NCI-H2029 treated with DMSO at 0.1 percent for 48 hours (cell line): Measurements from ENCODE around the gene SEMA4F.
"Not testable (repeated sequence)": the region's sequence is repeated elsewhere in the genome, so short reads cannot be mapped to it uniquely, and the experiment has no call there.

Experiments
- DNase-seq: peaks from one replicate; lab custom pipeline; 2025; lab: John Stamatoyannopoulos, UW

The SEMA4F gene

GRCh38 chr2:74653985-74654882 lies at the start of gene SEMA4F:
Gene SEMA4F, plus strand, starts transcription at chr2:74654247. Its CDS starts 130 bp downstream, at chr2:74654377.
- DNase-seq: peak; percentile 88

GRCh38 chr2:74606927-74607326 lies 47.1 kb upstream of the SEMA4F start:
- no peak for DNase-seq

GRCh38 chr2:74617122-74617521 lies 36.9 kb upstream of the SEMA4F start:
- no peak for DNase-seq

GRCh38 chr2:74618410-74619083 lies 35.5 kb upstream of the SEMA4F start:
- DNase-seq: no peak

GRCh38 chr2:74619651-74620297 lies 34.3 kb upstream of the SEMA4F start:
- DNase-seq: no peak

GRCh38 chr2:74620671-74621070 lies 33.4 kb upstream of the SEMA4F start:
- no peak for DNase-seq

- DNase-seq: no peak
Observed at GRCh38 chr2:74625658-74626425, 28.2 kb upstream of the SEMA4F start.

- no peak for DNase-seq
Observed at GRCh38 chr2:74628538-74629105, 25.4 kb upstream of the SEMA4F start.

GRCh38 chr2:74630454-74630853 lies 23.6 kb upstream of the SEMA4F start:
- DNase-seq: not testable (repeated sequence)

- DNase-seq: no peak
Observed at GRCh38 chr2:74632209-74632938, 21.7 kb upstream of the SEMA4F start.

- DNase-seq: no peak
Observed at GRCh38 chr2:74632939-74633312, 21.1 kb upstream of the SEMA4F start.

- no peak for DNase-seq
Observed at GRCh38 chr2:74639550-74639949, 14.5 kb upstream of the SEMA4F start.

GRCh38 chr2:74645344-74645743 lies 8.7 kb upstream of the SEMA4F start:
- no peak for DNase-seq

- DNase-seq: peak; percentile 2
Observed at GRCh38 chr2:74646201-74646600, 7.8 kb upstream of the SEMA4F start.

- no peak for DNase-seq
Observed at GRCh38 chr2:74646834-74647482, 7.1 kb upstream of the SEMA4F start.

GRCh38 chr2:74648009-74648443 lies 6.0 kb upstream of the SEMA4F start, which contains the start of gene M1AP:
Gene M1AP, minus strand, starts transcription at chr2:74648330. Its CDS starts 8,055 bp downstream, at chr2:74640275.
- DNase-seq: no peak

- peak; percentile 57 for DNase-seq
Observed at GRCh38 chr2:74653589-74653984, 460 bp upstream of the SEMA4F start.

GRCh38 chr2:74655579-74655978 lies 1.5 kb downstream of the SEMA4F start:
- DNase-seq: no peak

GRCh38 chr2:74658516-74658915 lies 4.5 kb downstream of the SEMA4F start:
- DNase-seq: no peak

GRCh38 chr2:74659462-74659861 lies 5.4 kb downstream of the SEMA4F start:
- no peak for DNase-seq
